Astrocyte of the cerebellum (primary cell): ENCODE results near the gene NMT1.
A peak's percentile ranks its signal among the peaks of the same experiment; 100 is the strongest.

Source experiments
- DNase-seq: peaks from one replicate; pipeline ENCODE4 v3.0.0-alpha.2; 2011; ENCODE audit warnings: low read depth
- H3K4me3 ChIP-seq: 2 replicates; pipeline ENCODE4 v1.5.1; 2011; ENCODE audit warnings: mild to moderate bottlenecking, low read depth, low read length, moderate library complexity
- in situ Hi-C: cut with HindIII; loops from 2 replicates; pipeline ENCODE4 v1.10.0; 2017; ENCODE audit warnings: low sequenced_read_pairs
- TF ChIP-seq, protein P1 (sequence below): IDR thresholded peaks from 2 replicates; pipeline ENCODE4 v1.5.1; 2012; ENCODE audit warnings: low read length, low read depth, moderate library complexity, mild to moderate bottlenecking; ENCODE audit errors: missing control alignments

Gene NMT1

GRCh38 chr17:45132320-45132571 lies 71.1 kb downstream of the NMT1 start, which contains the start of gene PLCD3:
Gene PLCD3, minus strand, starts transcription at chr17:45132515. Its CDS starts 105 bp downstream, at chr17:45132410.
- TF ChIP-seq, protein P1, sequence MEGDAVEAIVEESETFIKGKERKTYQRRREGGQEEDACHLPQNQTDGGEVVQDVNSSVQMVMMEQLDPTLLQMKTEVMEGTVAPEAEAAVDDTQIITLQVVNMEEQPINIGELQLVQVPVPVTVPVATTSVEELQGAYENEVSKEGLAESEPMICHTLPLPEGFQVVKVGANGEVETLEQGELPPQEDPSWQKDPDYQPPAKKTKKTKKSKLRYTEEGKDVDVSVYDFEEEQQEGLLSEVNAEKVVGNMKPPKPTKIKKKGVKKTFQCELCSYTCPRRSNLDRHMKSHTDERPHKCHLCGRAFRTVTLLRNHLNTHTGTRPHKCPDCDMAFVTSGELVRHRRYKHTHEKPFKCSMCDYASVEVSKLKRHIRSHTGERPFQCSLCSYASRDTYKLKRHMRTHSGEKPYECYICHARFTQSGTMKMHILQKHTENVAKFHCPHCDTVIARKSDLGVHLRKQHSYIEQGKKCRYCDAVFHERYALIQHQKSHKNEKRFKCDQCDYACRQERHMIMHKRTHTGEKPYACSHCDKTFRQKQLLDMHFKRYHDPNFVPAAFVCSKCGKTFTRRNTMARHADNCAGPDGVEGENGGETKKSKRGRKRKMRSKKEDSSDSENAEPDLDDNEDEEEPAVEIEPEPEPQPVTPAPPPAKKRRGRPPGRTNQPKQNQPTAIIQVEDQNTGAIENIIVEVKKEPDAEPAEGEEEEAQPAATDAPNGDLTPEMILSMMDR, result no peak
- DNase-seq, result no peak
- in situ Hi-C loops, result no loop called here

DNA sequence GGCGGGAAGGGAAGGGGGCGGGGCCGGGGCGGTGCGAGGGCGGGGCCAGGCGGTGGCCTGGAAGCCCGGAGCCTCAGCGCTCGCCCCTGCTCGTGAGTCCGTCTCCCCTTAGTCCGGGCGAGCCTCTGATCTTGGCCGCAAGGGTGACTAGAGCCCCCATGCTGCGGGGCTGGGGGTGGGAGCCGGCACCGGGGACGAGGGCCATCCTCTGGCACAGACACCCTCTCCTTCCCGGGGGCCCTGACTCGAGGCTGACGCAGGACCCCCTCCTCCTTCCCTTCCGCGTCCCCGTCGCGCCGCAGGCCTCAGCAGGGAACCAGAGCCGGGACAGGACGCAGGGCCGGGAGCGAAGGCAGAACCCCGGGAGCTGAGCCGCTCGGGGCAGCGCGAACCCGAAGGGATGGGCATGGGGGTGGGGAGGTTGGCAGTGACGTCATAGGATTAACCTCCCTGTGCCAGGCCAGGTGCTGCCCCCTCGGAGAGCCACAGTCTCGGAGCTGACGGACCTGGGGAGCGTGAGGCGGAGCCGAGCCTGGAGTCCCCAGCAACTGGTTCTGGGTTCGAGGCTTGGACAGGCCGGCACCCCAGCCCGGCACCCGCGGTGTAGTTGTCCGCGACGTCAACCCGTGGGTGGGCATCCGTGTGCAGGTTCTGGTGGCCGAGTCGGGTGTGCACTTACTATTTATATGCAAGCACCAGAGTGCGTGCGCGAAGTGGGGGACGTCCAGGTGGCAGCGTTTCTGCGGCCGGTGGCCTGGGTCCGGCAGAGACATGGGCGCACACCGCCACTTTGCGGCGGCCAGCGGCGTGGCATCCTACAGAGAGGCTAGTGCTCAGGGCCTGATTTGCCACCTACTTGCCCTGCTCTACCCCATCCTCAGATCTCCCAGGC lies 71.7 kb downstream of the NMT1 start:
- TF ChIP-seq, protein P1, result peak; percentile 75

More at GRCh38 chr17:45132320-45132571, 71.1 kb downstream of the NMT1 start, which contains the start of gene PLCD3:
- peak within 1 kb of the TSS; percentile 88 for H3K4me3 ChIP-seq

DNA sequence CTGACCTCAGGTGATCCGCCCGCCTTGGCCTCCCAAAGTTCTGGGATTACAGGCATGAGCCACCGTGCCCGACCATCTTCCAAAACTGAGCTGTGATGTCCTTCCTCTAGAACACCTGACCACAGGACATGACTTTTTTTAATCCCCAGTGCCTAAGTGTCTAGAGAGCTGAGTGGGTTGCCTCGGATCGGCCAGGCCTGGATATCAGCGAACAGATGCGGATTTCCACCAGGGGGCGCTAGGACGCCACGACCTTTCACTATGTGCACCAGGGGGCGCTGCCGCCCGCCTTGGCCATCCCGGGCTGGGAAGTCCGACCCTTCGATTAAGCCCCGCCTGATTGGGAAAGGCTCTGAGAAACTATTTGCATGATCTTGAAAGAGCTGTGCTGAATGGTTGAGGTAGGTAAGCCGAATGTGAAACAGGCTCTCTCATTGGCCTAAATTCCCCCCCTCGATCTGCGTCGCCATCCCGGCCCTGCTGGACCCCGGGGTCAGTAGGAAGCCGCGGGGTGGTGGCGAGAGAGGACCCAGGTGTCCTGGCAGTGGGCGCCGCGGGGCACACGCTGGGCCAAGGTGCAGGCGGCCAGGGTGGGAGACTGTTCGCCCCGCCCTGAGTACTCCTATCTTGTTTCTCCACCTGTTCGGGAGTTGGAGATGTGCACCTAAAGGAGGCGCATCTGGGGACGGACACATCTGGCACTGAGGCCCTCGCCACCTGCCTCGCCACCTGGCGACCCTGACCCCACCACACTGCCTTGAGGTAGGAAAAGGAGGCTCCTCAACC lies 74.3 kb downstream of the NMT1 start, which contains the start of gene ACBD4:
Gene ACBD4, plus strand, starts transcription at position 496 of the 786 bp plus-strand sequence. CDS start 458 bp downstream, outside the sequence.
- in situ Hi-C loops, result no loop called here
- TF ChIP-seq, protein P1, result peak; percentile 100
- DNase-seq, result peak; percentile 95
- peak within 1 kb of the TSS; percentile 53 for H3K4me3 ChIP-seq

More for the DNA sequence above, 71.7 kb downstream of the NMT1 start:
- peak overlapping the region; percentile 88 for H3K4me3 ChIP-seq
- DNase-seq, result no peak
- in situ Hi-C loops, result no loop called here

GRCh38 chr17:45135978-45136791 lies 75.1 kb downstream of the NMT1 start:
- TF ChIP-seq, protein P1, result no peak
- in situ Hi-C loops, result no loop called here

GRCh38 chr17:45136846-45137560 lies 75.9 kb downstream of the NMT1 start:
- in situ Hi-C loops, result no loop called here
- H3K4me3 ChIP-seq, result no peak overlapping the region
- DNase-seq, result no peak
- TF ChIP-seq, protein P1, result no peak

More at GRCh38 chr17:45135978-45136791, 75.1 kb downstream of the NMT1 start:
- H3K4me3 ChIP-seq, result peak overlapping the region; percentile 53
- DNase-seq, result no peak
